Liver (tissue), 9 donors: Measurements from ENCODE around the gene TVP23A. TPM values are rescaled to one million over a fixed set of nuclear protein-coding genes. Genes with fewer than 3 reads are reported as not detected.

ENCODE experiments used
- DNase-seq: peaks from one replicate; pipeline ENCODE4 v3.0.0-alpha.2; 2017; ENCODE audit warnings: low spot score
- H3K27ac ChIP-seq, 2 donors: one replicate each; pipeline ENCODE4 v1.7.0; 2013; ENCODE audit warnings: inconsistent platforms in 2 of 2, low read length in 2 of 2, control low read depth in 1 of 2, low read depth in 1 of 2, mild to moderate bottlenecking in 1 of 2
- H3K27me3 ChIP-seq, 4 donors: one replicate each; pipeline versions ENCODE4 v1.6.1 to v1.7.0; 2013; ENCODE audit warnings: low read length in 3 of 4, inconsistent platforms in 1 of 4, mild to moderate bottlenecking in 1 of 4, moderate library complexity in 1 of 4; ENCODE audit not compliant: control insufficient read depth in 4 of 4, insufficient read depth in 4 of 4
- H3K36me3 ChIP-seq, 4 donors: one replicate each; pipeline versions ENCODE4 v1.6.1 to v1.7.0; 2013; ENCODE audit warnings: low read length in 3 of 4, mild to moderate bottlenecking in 3 of 4, low read depth in 1 of 4, moderate library complexity in 1 of 4; ENCODE audit not compliant: control insufficient read depth in 4 of 4, insufficient read depth in 3 of 4
- H3K4me1 ChIP-seq, 4 donors: one replicate each; pipeline versions ENCODE4 v1.6.1 to v1.7.0; 2013; ENCODE audit warnings: low read length in 3 of 4, mild to moderate bottlenecking in 3 of 4, moderate library complexity in 1 of 4; ENCODE audit not compliant: control insufficient read depth in 4 of 4, insufficient read depth in 4 of 4
- H3K4me3 ChIP-seq, 3 donors: one replicate each; pipeline versions ENCODE4 v1.6.1 to v1.7.0; 2013; ENCODE audit warnings: low read length in 3 of 3, control low read depth in 1 of 3, low read depth in 1 of 3, mild to moderate bottlenecking in 1 of 3
- H3K9ac ChIP-seq, 2 donors: one replicate each; pipeline ENCODE4 v1.7.0; 2013; ENCODE audit warnings: low read length in 2 of 2, mild to moderate bottlenecking in 2 of 2, moderate library complexity in 2 of 2, control low read depth in 1 of 2, low read depth in 1 of 2
- H3K9me3 ChIP-seq, 4 donors: one replicate each; pipeline versions ENCODE4 v1.6.1 to v1.7.0; 2013; ENCODE audit warnings: low read length in 3 of 4; ENCODE audit not compliant: control insufficient read depth in 4 of 4
- EGR1 ChIP-seq, 2 donors: IDR thresholded peaks; 2 replicates each; pipeline ENCODE4 v1.6.1; 2016 to 2018; ENCODE audit warnings: antibody characterized with exemption in 2 of 2, low read depth in 2 of 2
- FOXA1 ChIP-seq: IDR thresholded peaks from 2 replicates; pipeline ENCODE4 v1.6.1; 2016; ENCODE audit warnings: antibody characterized with exemption
- FOXA2 ChIP-seq: IDR thresholded peaks from 2 replicates; pipeline ENCODE4 v1.6.1; 2016; ENCODE audit warnings: antibody characterized with exemption
- GABPA ChIP-seq, 2 donors: IDR thresholded peaks in 1 of 2; conservative IDR thresholded peaks in 1 of 2; 2 replicates each; pipeline ENCODE4 v1.6.1; 2016; ENCODE audit warnings: antibody characterized with exemption in 2 of 2, mild to moderate bottlenecking in 1 of 2, moderate library complexity in 1 of 2
- HNF4A ChIP-seq, 2 donors: conservative IDR thresholded peaks; 2 replicates each; pipeline ENCODE4 v1.6.1; 2016; ENCODE audit warnings: antibody characterized with exemption in 2 of 2, mild to moderate bottlenecking in 2 of 2
- HNF4G ChIP-seq: IDR thresholded peaks from 2 replicates; pipeline ENCODE4 v1.6.1; 2016; ENCODE audit warnings: antibody characterized with exemption
- JUND ChIP-seq, 2 donors: IDR thresholded peaks; 2 replicates each; pipeline ENCODE4 v1.6.1; 2016; ENCODE audit warnings: antibody characterized with exemption in 2 of 2
- NR2F2 ChIP-seq: IDR thresholded peaks from 2 replicates; pipeline ENCODE4 v1.6.1; 2016; ENCODE audit warnings: antibody characterized with exemption
- RAD21 ChIP-seq, 2 donors: IDR thresholded peaks; 2 replicates each; pipeline ENCODE4 v1.6.1; 2016; ENCODE audit warnings: antibody characterized with exemption in 2 of 2, mild to moderate bottlenecking in 2 of 2
- RXRA ChIP-seq, 2 donors: IDR thresholded peaks; 2 replicates each; pipeline ENCODE4 v1.6.1; 2017 to 2018; ENCODE audit warnings: antibody characterized with exemption in 2 of 2, mild to moderate bottlenecking in 1 of 2
- SP1 ChIP-seq: IDR thresholded peaks from 2 replicates; pipeline ENCODE4 v1.6.1; 2018; ENCODE audit warnings: antibody characterized with exemption, mild to moderate bottlenecking
- TAF1 ChIP-seq: conservative IDR thresholded peaks from 2 replicates; pipeline ENCODE4 v1.6.1; 2016; ENCODE audit warnings: antibody characterized with exemption, mild to moderate bottlenecking
- YY1 ChIP-seq: IDR thresholded peaks from 2 replicates; pipeline ENCODE4 v1.6.1; 2016; ENCODE audit warnings: antibody characterized with exemption, mild to moderate bottlenecking
- ZBTB33 ChIP-seq: IDR thresholded peaks from 2 replicates; pipeline ENCODE4 v1.6.1; 2016; ENCODE audit warnings: antibody characterized with exemption
- WGBS: extraction: QIAGEN DNeasy Blood & Tissue Kit; methylation state at CpG from one replicate; pipeline ENCODE4 v1.1.7; 2013; 5-methylcytosine and 5-hydroxymethylcytosine counted together
- polyA plus RNA-seq, 2 donors: library from polyadenylated mRNA; stranded (reverse) in 1 of 2; unstranded in 1 of 2; fragments of 200-250 nt in 1 of 2; fragments of >200 nt in 1 of 2; fragmentation: Nextera tagmentation in 1 of 2; extraction: Ambion mirVana in 1 of 2; gene quantifications; one replicate each; pipeline versions ENCODE4 v1.2.1 to v1.2.3, GENCODE V29; 2013 to 2015
- total RNA-seq, 2 donors: library from RNA; depleted of rRNA; stranded (reverse); fragments of >200 nt; gene quantifications; one replicate each; pipeline ENCODE4 v1.2.3, GENCODE V29; 2014
- TF ChIP-seq, protein P1 (sequence below): fragments of 150-350 bp; IDR thresholded peaks from 2 replicates; pipeline ENCODE4 v1.5.1; 2017; ENCODE audit warnings: improper control_type of control experiment, low read depth, low read length; ENCODE audit not compliant: missing input control
- TF ChIP-seq, protein P2 (sequence below): IDR thresholded peaks from 2 replicates; pipeline ENCODE4 v1.6.1; 2016; ENCODE audit warnings: antibody characterized with exemption
- TF ChIP-seq, protein P3 (sequence below): IDR thresholded peaks from 2 replicates; pipeline ENCODE4 v1.6.1; 2016; ENCODE audit warnings: antibody characterized with exemption
- TF ChIP-seq, protein P4 (sequence below): IDR thresholded peaks from 2 replicates; pipeline ENCODE4 v1.6.1; 2016; ENCODE audit warnings: antibody characterized with exemption, mild to moderate bottlenecking
- donor health status: healthy.
- donor health status: healthy.
- donor health status: healthy.
- donor health status: healthy.
- donor health status: healthy.

TVP23A gene
- total and polyA plus RNA-seq, 4 donors, result 0.09 to 0.32 (median 0.09) TPM; not detected in 1

DNA sequence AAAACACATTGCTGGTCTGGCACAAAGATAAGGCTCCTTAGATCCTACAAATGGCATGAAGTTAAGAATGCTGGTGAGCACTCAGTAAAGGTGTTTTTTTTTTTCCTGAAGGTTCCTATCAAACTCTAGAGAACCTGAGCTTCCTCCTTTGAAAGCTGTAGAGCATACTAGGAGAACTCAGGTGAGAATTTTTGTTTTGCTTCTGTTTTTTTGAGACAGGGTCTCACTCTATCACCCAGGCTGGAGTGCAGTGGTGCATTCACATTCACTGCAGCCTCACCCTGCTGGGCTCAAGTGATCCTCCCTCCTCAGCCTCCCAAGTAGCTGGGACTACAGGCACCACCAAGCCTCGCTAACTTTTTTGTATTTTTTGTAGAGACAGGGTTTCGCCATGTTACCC lies 37.4 kb upstream of the TVP23A start (continued):
- TF ChIP-seq GABPA (IDR thresholded peaks at IDR 0.05 in 1 of 2, conservative IDR thresholded peaks at IDR 0.05 in 1 of 2), result no peak

DNA sequence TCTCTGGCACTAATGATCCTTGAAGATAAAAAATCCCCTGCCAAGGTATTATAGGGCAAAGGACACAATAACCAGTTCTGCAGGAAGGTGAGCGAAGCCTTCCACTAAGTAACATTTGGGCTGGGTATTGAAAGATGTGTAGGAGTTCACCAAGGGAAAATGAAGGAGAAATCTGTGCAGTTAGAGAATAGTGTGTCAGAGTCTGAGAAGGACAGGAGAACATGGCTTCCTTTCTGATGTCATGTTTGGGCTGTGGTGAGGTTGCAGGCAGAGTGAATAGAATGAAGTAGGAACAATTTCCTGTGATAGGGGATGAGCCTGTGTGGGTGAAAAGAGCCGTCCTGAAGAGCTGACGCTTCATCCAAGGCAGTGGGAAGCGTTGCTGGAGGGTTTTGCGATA lies 34.4 kb upstream of the TVP23A start:
- no peak for TF ChIP-seq HNF4A (conservative IDR thresholded peaks at IDR 0.05)
- TF ChIP-seq, protein P1, sequence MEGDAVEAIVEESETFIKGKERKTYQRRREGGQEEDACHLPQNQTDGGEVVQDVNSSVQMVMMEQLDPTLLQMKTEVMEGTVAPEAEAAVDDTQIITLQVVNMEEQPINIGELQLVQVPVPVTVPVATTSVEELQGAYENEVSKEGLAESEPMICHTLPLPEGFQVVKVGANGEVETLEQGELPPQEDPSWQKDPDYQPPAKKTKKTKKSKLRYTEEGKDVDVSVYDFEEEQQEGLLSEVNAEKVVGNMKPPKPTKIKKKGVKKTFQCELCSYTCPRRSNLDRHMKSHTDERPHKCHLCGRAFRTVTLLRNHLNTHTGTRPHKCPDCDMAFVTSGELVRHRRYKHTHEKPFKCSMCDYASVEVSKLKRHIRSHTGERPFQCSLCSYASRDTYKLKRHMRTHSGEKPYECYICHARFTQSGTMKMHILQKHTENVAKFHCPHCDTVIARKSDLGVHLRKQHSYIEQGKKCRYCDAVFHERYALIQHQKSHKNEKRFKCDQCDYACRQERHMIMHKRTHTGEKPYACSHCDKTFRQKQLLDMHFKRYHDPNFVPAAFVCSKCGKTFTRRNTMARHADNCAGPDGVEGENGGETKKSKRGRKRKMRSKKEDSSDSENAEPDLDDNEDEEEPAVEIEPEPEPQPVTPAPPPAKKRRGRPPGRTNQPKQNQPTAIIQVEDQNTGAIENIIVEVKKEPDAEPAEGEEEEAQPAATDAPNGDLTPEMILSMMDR, result no peak
- TF ChIP-seq, protein P2, sequence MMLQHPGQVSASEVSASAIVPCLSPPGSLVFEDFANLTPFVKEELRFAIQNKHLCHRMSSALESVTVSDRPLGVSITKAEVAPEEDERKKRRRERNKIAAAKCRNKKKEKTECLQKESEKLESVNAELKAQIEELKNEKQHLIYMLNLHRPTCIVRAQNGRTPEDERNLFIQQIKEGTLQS, result no peak
- no peak for TF ChIP-seq HNF4G
- no peak for TF ChIP-seq ZBTB33
- no peak for TF ChIP-seq RXRA (IDR thresholded peaks at IDR 0.05)
- TF ChIP-seq EGR1 (IDR thresholded peaks at IDR 0.05; ENCODE audit: low read depth in 2 of 2), result no peak
- no peak overlapping the region for H3K9ac ChIP-seq
- DNase-seq, result no peak
- H3K4me3 ChIP-seq, result no peak overlapping the region
- no peak overlapping the region for H3K27ac ChIP-seq
- no peaks in the 10 kb centered on the region for H3K4me1 ChIP-seq
- H3K27me3 ChIP-seq, result no peaks in the 10 kb centered on the region
- H3K9me3 ChIP-seq, result no peaks in the 10 kb centered on the region
- 80% methylated on average over 5 of the region's 5 CpGs for WGBS
- no peaks in the 10 kb centered on the region for H3K36me3 ChIP-seq

DNA sequence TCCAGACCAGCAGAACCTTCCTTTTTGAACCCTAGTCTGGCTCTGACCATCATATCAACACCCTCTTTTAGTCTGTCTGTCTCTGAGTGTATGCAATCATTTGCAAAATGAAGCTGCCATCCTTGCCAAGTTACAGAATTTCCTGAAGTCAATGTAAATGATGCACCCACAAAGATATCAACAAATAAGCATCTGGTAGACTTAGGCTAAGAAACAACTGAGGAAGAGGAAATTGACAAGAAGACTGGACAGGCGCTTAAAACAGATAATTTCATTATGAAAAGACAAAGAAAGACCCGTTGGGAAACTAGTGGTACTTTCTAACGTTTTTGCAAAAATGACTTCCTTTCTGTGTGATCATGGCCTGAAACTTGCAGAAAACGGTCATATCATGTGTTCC lies 33.7 kb upstream of the TVP23A start:
- no peak overlapping the region for H3K27ac ChIP-seq
- H3K9me3 ChIP-seq, result no peaks in the 10 kb centered on the region
- WGBS, result 54% methylated on average over 4 of the region's 4 CpGs
- TF ChIP-seq ZBTB33 (no peak), GABPA (IDR thresholded peaks at IDR 0.05 in 1 of 2, conservative IDR thresholded peaks at IDR 0.05 in 1 of 2) (no peak), TAF1 (no peak), HNF4G (no peak), FOXA2 (no peak), RAD21 (IDR thresholded peaks at IDR 0.05) (no peak), RXRA (IDR thresholded peaks at IDR 0.05) (no peak), SP1 (no peak), FOXA1 (no peak), JUND (IDR thresholded peaks at IDR 0.05) (no peak), EGR1 (IDR thresholded peaks at IDR 0.05; ENCODE audit: low read depth in 2 of 2) (no peak), YY1 (no peak), NR2F2 (no peak), HNF4A (conservative IDR thresholded peaks at IDR 0.05) (no peak)
- TF ChIP-seq, protein P3, sequence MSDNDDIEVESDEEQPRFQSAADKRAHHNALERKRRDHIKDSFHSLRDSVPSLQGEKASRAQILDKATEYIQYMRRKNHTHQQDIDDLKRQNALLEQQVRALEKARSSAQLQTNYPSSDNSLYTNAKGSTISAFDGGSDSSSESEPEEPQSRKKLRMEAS, result no peak
- TF ChIP-seq, protein P1, result no peak
- TF ChIP-seq, protein P4, sequence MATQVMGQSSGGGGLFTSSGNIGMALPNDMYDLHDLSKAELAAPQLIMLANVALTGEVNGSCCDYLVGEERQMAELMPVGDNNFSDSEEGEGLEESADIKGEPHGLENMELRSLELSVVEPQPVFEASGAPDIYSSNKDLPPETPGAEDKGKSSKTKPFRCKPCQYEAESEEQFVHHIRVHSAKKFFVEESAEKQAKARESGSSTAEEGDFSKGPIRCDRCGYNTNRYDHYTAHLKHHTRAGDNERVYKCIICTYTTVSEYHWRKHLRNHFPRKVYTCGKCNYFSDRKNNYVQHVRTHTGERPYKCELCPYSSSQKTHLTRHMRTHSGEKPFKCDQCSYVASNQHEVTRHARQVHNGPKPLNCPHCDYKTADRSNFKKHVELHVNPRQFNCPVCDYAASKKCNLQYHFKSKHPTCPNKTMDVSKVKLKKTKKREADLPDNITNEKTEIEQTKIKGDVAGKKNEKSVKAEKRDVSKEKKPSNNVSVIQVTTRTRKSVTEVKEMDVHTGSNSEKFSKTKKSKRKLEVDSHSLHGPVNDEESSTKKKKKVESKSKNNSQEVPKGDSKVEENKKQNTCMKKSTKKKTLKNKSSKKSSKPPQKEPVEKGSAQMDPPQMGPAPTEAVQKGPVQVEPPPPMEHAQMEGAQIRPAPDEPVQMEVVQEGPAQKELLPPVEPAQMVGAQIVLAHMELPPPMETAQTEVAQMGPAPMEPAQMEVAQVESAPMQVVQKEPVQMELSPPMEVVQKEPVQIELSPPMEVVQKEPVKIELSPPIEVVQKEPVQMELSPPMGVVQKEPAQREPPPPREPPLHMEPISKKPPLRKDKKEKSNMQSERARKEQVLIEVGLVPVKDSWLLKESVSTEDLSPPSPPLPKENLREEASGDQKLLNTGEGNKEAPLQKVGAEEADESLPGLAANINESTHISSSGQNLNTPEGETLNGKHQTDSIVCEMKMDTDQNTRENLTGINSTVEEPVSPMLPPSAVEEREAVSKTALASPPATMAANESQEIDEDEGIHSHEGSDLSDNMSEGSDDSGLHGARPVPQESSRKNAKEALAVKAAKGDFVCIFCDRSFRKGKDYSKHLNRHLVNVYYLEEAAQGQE, result no peak
- TF ChIP-seq, protein P2, result no peak
- DNase-seq, result no peak
- H3K9ac ChIP-seq, result no peak overlapping the region
- no peak overlapping the region for H3K4me3 ChIP-seq
- H3K36me3 ChIP-seq, result no peaks in the 10 kb centered on the region
- H3K27me3 ChIP-seq, result no peaks in the 10 kb centered on the region
- no peaks in the 10 kb centered on the region for H3K4me1 ChIP-seq
